HFFc6 (cell line): ENCODE data around the gene MAB21L3. TPM values are rescaled to one million over a fixed set of nuclear protein-coding genes. Genes with fewer than 3 reads are reported as not detected.
A peak's percentile ranks its signal among the peaks of the same experiment; 100 is the strongest.

Experiments
- DNase-seq: peaks from one replicate; pipeline ENCODE4 v3.0.0-alpha.2; 2018
- H3K27ac Mint-ChIP-seq: 2 replicates; pipeline ENCODE4 v1.8.0; 2020; ENCODE audit warnings: mild to moderate bottlenecking, mixed read lengths
- H3K27me3 Mint-ChIP-seq: 2 replicates; pipeline ENCODE4 v1.8.0; 2021; ENCODE audit warnings: mild to moderate bottlenecking, moderate library complexity, mixed read lengths; ENCODE audit not compliant: insufficient read depth
- H3K36me3 Mint-ChIP-seq: 2 replicates; pipeline ENCODE4 v1.8.0; 2021; ENCODE audit warnings: low read depth, mixed read lengths
- H3K4me1 Mint-ChIP-seq: 2 replicates; pipeline ENCODE4 v1.8.0; 2020; ENCODE audit warnings: low read depth, mixed read lengths
- H3K4me3 Mint-ChIP-seq: 2 replicates; pipeline ENCODE4 v1.8.0; 2020; ENCODE audit warnings: mild to moderate bottlenecking, moderate library complexity, mixed read lengths
- H3K9me3 Mint-ChIP-seq: 2 replicates; pipeline ENCODE4 v1.8.0; 2020; ENCODE audit warnings: mild to moderate bottlenecking, mixed read lengths
- CTCF ChIP-seq: fragments of 200-600 bp; sonication (generic); IDR thresholded peaks from 2 replicates; pipeline ENCODE4 v1.5.0; 2021; ENCODE audit warnings: antibody characterized with exemption, mild to moderate bottlenecking
- total RNA-seq, 6 experiments: library from RNA; stranded (reverse); fragmentation: NEBNext Ultra II Directional; extraction: Animal tissue kit (Norgen Biotek cat#: 25700); gene quantifications; 2 replicates in 1 of 6; 3 replicates in 5 of 6; pipeline ENCODE4 v1.2.3, GENCODE V29; 2021

The MAB21L3 gene
- total RNA-seq, 6 experiments from 2014 or later, result 0.07 to 0.08 (median 0.07) TPM; not detected in 3

GRCh38 chr1:116118471-116118870, 7.3 kb downstream of the MAB21L3 start:
- Mint-ChIP-seq H3K9me3 (no peaks in the 10 kb centered on the region), H3K27me3 (peaks cover 7% of the 10 kb centered on the region), H3K4me3 (no peak overlapping the region), H3K27ac (no peak overlapping the region), H3K36me3 (peaks cover 9% of the 10 kb centered on the region; the same call in 1 of the 2 replicates), H3K4me1 (peaks cover 54% of the 10 kb centered on the region)
- no peak for TF ChIP-seq CTCF
- DNase-seq, result no peak

- H3K27ac Mint-ChIP-seq, result no peak overlapping the region
- peaks cover 52% of the 10 kb centered on the region for H3K4me1 Mint-ChIP-seq
- TF ChIP-seq CTCF, result no peak
Observed at GRCh38 chr1:116119876-116120275, 8.7 kb downstream of the MAB21L3 start.

GRCh38 chr1:116122955-116123757, 12.0 kb downstream of the MAB21L3 start:
- Mint-ChIP-seq H3K4me3 (peak overlapping the region; percentile 83), H3K4me1 (peaks cover 28% of the 10 kb centered on the region), H3K27ac (peak overlapping the region; percentile 81), H3K36me3 (peaks cover 4% of the 10 kb centered on the region; the same call in 1 of the 2 replicates), H3K27me3 (peaks cover 11% of the 10 kb centered on the region), H3K9me3 (no peaks in the 10 kb centered on the region)
- peak; percentile 93 for DNase-seq
- TF ChIP-seq CTCF, result no peak

More at GRCh38 chr1:116119876-116120275, 8.7 kb downstream of the MAB21L3 start:
- Mint-ChIP-seq H3K4me3 (no peak overlapping the region), H3K27me3 (peaks cover 7% of the 10 kb centered on the region), H3K36me3 (peaks cover 4% of the 10 kb centered on the region; the same call in 1 of the 2 replicates), H3K9me3 (no peaks in the 10 kb centered on the region)
- DNase-seq, result no peak

GRCh38 chr1:116123837-116124533, 12.8 kb downstream of the MAB21L3 start:
- no peaks in the 10 kb centered on the region for H3K36me3 Mint-ChIP-seq
- no peak overlapping the region for H3K4me3 Mint-ChIP-seq
- no peak overlapping the region for H3K27ac Mint-ChIP-seq
- H3K9me3 Mint-ChIP-seq, result no peaks in the 10 kb centered on the region
- no peak for TF ChIP-seq CTCF
- peaks cover 28% of the 10 kb centered on the region for H3K4me1 Mint-ChIP-seq
- H3K27me3 Mint-ChIP-seq, result peaks cover 11% of the 10 kb centered on the region
- DNase-seq, result no peak

- no peaks in the 10 kb centered on the region for H3K36me3 Mint-ChIP-seq
- peaks cover 14% of the 10 kb centered on the region for H3K27me3 Mint-ChIP-seq
- H3K4me3 Mint-ChIP-seq, result no peak overlapping the region
- no peaks in the 10 kb centered on the region for H3K9me3 Mint-ChIP-seq
- H3K4me1 Mint-ChIP-seq, result peaks cover 28% of the 10 kb centered on the region
- DNase-seq, result no peak
- TF ChIP-seq CTCF, result no peak
- H3K27ac Mint-ChIP-seq, result no peak overlapping the region
Observed at GRCh38 chr1:116125758-116126157, 14.6 kb downstream of the MAB21L3 start.
